HuH-7 (cell line): Measurements from ENCODE around the gene SRSF3.
"Not testable (repeated sequence)": the region's sequence is repeated elsewhere in the genome, so short reads cannot be mapped to it uniquely, and the experiment has no call there.

ENCODE experiments used
- DNase-seq: peaks from one replicate; pipeline ENCODE4 v3.0.0; 2011; ENCODE audit warnings: low spot score

Gene SRSF3

GRCh38 chr6:36605143-36605542 is 11.0 kb downstream of the SRSF3 start:
- no peak for DNase-seq

GRCh38 chr6:36605560-36606391 is 11.6 kb downstream of the SRSF3 start:
- no peak for DNase-seq

GRCh38 chr6:36607305-36607682 is 13.1 kb downstream of the SRSF3 start:
- DNase-seq, result not testable (repeated sequence)

GRCh38 chr6:36607683-36608386 is 13.7 kb downstream of the SRSF3 start:
- no peak for DNase-seq

- no peak for DNase-seq
Observed at GRCh38 chr6:36608788-36609563, 14.8 kb downstream of the SRSF3 start.

- DNase-seq, result no peak
Observed at GRCh38 chr6:36609582-36609981, 15.4 kb downstream of the SRSF3 start.

GRCh38 chr6:36610041-36610955 is 16.1 kb downstream of the SRSF3 start:
- DNase-seq, result no peak

- no peak for DNase-seq
Observed at GRCh38 chr6:36610956-36611336, 16.8 kb downstream of the SRSF3 start.

- DNase-seq, result not testable (repeated sequence)
Observed at GRCh38 chr6:36611679-36612078, 17.5 kb downstream of the SRSF3 start.

GRCh38 chr6:36612101-36612625 is 18.0 kb downstream of the SRSF3 start:
- DNase-seq, result no peak

- no peak for DNase-seq
Observed at GRCh38 chr6:36613200-36613995, 19.2 kb downstream of the SRSF3 start.

- no peak for DNase-seq
Observed at GRCh38 chr6:36615018-36615761, 21.0 kb downstream of the SRSF3 start.

GRCh38 chr6:36616893-36617521 is 22.8 kb downstream of the SRSF3 start:
- no peak for DNase-seq

- no peak for DNase-seq
Observed at GRCh38 chr6:36618366-36619355, 24.5 kb downstream of the SRSF3 start.

- DNase-seq, result no peak
Observed at GRCh38 chr6:36621371-36621855, 27.3 kb downstream of the SRSF3 start.

GRCh38 chr6:36622901-36623546 is 28.9 kb downstream of the SRSF3 start:
- no peak for DNase-seq
